Colonic mucosa (tissue), 4 donors: ENCODE results near the gene CCL25. TPM values are rescaled to one million over a fixed set of nuclear protein-coding genes. Genes with fewer than 3 reads are reported as not detected.

Experiments
- DNase-seq: peaks from one replicate; pipeline ENCODE4 v3.0.0-alpha.2; 2020
- H3K27ac ChIP-seq: fragments of 200-600 bp; one replicate; pipeline ENCODE4 v1.8.0; 2021
- H3K27me3 ChIP-seq: fragments of 200-600 bp; one replicate; pipeline ENCODE4 v1.8.0; 2021
- H3K36me3 ChIP-seq: fragments of 200-600 bp; one replicate; pipeline ENCODE4 v1.8.0; 2021
- H3K4me1 ChIP-seq: fragments of 200-600 bp; one replicate; pipeline ENCODE4 v1.8.0; 2021; ENCODE audit warnings: mild to moderate bottlenecking
- H3K4me3 ChIP-seq: fragments of 200-600 bp; one replicate; pipeline ENCODE4 v1.8.0; 2021
- H3K9ac ChIP-seq, 2 donors: one replicate each; pipeline ENCODE4 v1.7.0; 2013; ENCODE audit warnings: control low read depth in 2 of 2, low read depth in 2 of 2, low read length in 2 of 2
- H3K9me3 ChIP-seq: fragments of 200-600 bp; one replicate; pipeline ENCODE4 v1.8.0; 2021
- intact Hi-C: fragments of 100-400 bp; cut with DNase I; formaldehyde crosslinking; loops from one replicate; pipeline ENCODE4 v1.14.1; 2022
- total RNA-seq, 2 donors: library from RNA; stranded (reverse); fragmentation: NEBNext Ultra II Directional in 1 of 2; extraction: Animal tissue kit (Norgen Biotek cat#: 25700) in 1 of 2; gene quantifications; one replicate each; pipeline ENCODE4 v1.2.1, GENCODE V29; 2021
- TF ChIP-seq, protein P1 (sequence below): fragments of 200-600 bp; IDR thresholded peaks from one replicate; pipeline ENCODE4 v1.8.0; 2022; ENCODE audit warnings: antibody characterized with exemption, mild to moderate bottlenecking
- donor health status: healthy.
- donor health status: DM: no; HTN: no; CAD: no.
- donor health status: DM: no; HTN: no; CAD: no.

Gene CCL25, protein sequence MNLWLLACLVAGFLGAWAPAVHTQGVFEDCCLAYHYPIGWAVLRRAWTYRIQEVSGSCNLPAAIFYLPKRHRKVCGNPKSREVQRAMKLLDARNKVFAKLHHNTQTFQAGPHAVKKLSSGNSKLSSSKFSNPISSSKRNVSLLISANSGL
- total RNA-seq, result not detected

- Histone ChIP-seq H3K9me3 (no peaks in the 10 kb centered on the region), H3K36me3 (no peaks in the 10 kb centered on the region), H3K9ac (no peak within 1 kb of the TSS), H3K27me3 (no peaks in the 10 kb centered on the region), H3K27ac (no peak within 1 kb of the TSS), H3K4me3 (no peak within 1 kb of the TSS), H3K4me1 (peaks cover 6% of the 10 kb centered on the region)
- DNase-seq, result no peak
- intact Hi-C loops, result no loop called here
- TF ChIP-seq, protein P1, sequence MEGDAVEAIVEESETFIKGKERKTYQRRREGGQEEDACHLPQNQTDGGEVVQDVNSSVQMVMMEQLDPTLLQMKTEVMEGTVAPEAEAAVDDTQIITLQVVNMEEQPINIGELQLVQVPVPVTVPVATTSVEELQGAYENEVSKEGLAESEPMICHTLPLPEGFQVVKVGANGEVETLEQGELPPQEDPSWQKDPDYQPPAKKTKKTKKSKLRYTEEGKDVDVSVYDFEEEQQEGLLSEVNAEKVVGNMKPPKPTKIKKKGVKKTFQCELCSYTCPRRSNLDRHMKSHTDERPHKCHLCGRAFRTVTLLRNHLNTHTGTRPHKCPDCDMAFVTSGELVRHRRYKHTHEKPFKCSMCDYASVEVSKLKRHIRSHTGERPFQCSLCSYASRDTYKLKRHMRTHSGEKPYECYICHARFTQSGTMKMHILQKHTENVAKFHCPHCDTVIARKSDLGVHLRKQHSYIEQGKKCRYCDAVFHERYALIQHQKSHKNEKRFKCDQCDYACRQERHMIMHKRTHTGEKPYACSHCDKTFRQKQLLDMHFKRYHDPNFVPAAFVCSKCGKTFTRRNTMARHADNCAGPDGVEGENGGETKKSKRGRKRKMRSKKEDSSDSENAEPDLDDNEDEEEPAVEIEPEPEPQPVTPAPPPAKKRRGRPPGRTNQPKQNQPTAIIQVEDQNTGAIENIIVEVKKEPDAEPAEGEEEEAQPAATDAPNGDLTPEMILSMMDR, result no peak
Observed at GRCh38 chr19:8052464-8052859, at the start of gene CCL25. Gene CCL25 (plus strand): TSS chr19:8052760. CDS start chr19:8053050, 290 bp downstream.

DNA sequence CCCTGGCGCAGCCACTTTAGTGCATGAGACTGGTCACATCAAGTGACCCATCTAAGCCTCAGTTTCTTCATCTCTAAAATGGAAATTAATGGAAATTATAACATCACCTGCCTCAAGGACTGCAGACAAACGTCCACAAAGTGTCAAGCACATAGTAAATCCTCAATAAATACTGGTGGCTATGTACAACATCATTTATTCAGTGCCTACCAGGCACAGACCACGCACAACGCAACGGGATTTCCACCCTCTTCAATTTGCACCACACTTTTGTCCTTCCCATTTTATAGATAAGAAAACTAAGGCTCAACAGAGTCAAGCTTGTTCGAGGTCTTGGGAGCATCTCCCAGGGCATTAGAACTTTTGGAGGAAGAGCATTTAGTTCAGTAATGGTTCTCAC lies 48.6 kb upstream of the CCL25 start:
- H3K27me3 ChIP-seq, result no peaks in the 10 kb centered on the region
- intact Hi-C loops, result no loop called here
- DNase-seq, result no peak
- no peak overlapping the region for H3K27ac ChIP-seq
- no peaks in the 10 kb centered on the region for H3K36me3 ChIP-seq
- peak overlapping the region in 1 of 2 donors; percentile 79 for H3K9ac ChIP-seq
- TF ChIP-seq, protein P1, result no peak
- H3K4me3 ChIP-seq, result peak overlapping the region; percentile 80
- no peaks in the 10 kb centered on the region for H3K9me3 ChIP-seq
- H3K4me1 ChIP-seq, result peaks cover 13% of the 10 kb centered on the region

- TF ChIP-seq, protein P1, result no peak
- Histone ChIP-seq H3K9me3 (no peaks in the 10 kb centered on the region), H3K4me1 (peaks cover 13% of the 10 kb centered on the region), H3K9ac (peak overlapping the region; percentile 72 to 79), H3K36me3 (no peaks in the 10 kb centered on the region), H3K27ac (no peak overlapping the region), H3K27me3 (no peaks in the 10 kb centered on the region), H3K4me3 (peak overlapping the region; percentile 80)
- DNase-seq, result no peak
- intact Hi-C loops, result no loop called here
Observed at GRCh38 chr19:8004723-8005513, 47.6 kb upstream of the CCL25 start.

- no peaks in the 10 kb centered on the region for H3K9me3 ChIP-seq
- H3K4me3 ChIP-seq, result peak within 1 kb of the TSS; percentile 80
- H3K27ac ChIP-seq, result peak within 1 kb of the TSS; percentile 49
- H3K9ac ChIP-seq, result peak within 1 kb of the TSS; percentile 82 to 95
- peaks cover 13% of the 10 kb centered on the region for H3K4me1 ChIP-seq
- H3K27me3 ChIP-seq, result no peaks in the 10 kb centered on the region
- TF ChIP-seq, protein P1, result no peak
- intact Hi-C loops, result no loop called here
- H3K36me3 ChIP-seq, result no peaks in the 10 kb centered on the region
- DNase-seq, result peak; percentile 87
Observed at GRCh38 chr19:8005534-8006256, 46.9 kb upstream of the CCL25 start, which contains the start of gene ELAVL1. Gene ELAVL1 (minus strand): TSS chr19:8005641. CDS start chr19:7991815, 13,826 bp downstream.

- no peaks in the 10 kb centered on the region for H3K27me3 ChIP-seq
- TF ChIP-seq, protein P1, result peak; percentile 31
- H3K9me3 ChIP-seq, result no peaks in the 10 kb centered on the region
- no peaks in the 10 kb centered on the region for H3K36me3 ChIP-seq
- no peak overlapping the region for H3K9ac ChIP-seq
- intact Hi-C loops, result loop anchor here (5.0 kb wide), 1 partner anchor 234 kb away; no protein-coding TSS in a partner anchor
- no peak overlapping the region for H3K4me3 ChIP-seq
- no peaks in the 10 kb centered on the region for H3K4me1 ChIP-seq
- no peak overlapping the region for H3K27ac ChIP-seq
- peak; percentile 41 for DNase-seq
Observed at GRCh38 chr19:8017808-8018207, 34.8 kb upstream of the CCL25 start.
